Breast epithelium (tissue), 3 donors: ENCODE data around the gene CPSF4L.

Experiments used
- CTCF ChIP-seq, 3 donors: fragments of 450-650 bp; IDR thresholded peaks; one replicate each; pipeline ENCODE4 v1.5.1; 2016 to 2017; ENCODE audit warnings: antibody characterized with exemption in 3 of 3, mild to moderate bottlenecking in 3 of 3, moderate library complexity in 3 of 3
- POLR2A ChIP-seq: fragments of 450-650 bp; IDR thresholded peaks from one replicate; pipeline ENCODE4 v1.6.1; 2016; ENCODE audit warnings: antibody characterized with exemption, mild to moderate bottlenecking, moderate library complexity
- POLR2AphosphoS5 ChIP-seq, 3 donors: sonication (generic); formaldehyde crosslinking; IDR thresholded peaks; one replicate each; pipeline ENCODE4 v1.6.1; 2017; ENCODE audit warnings: antibody characterized with exemption in 3 of 3

- TF ChIP-seq CTCF (IDR thresholded peaks at IDR 0.05) (no peak), POLR2A (no peak), POLR2AphosphoS5 (IDR thresholded peaks at IDR 0.05) (no peak)
Measured at GRCh38 chr17:73211745-73212144, 49.9 kb downstream of the CPSF4L start.
